Upper lobe of left lung (tissue), 4 donors: Measurements from ENCODE around the gene EFNA3.

Experiments used
- POLR2AphosphoS5 ChIP-seq, 2 donors: sonication (generic); formaldehyde crosslinking; IDR thresholded peaks; one replicate each; pipeline ENCODE4 v1.5.1; 2017; ENCODE audit warnings: antibody characterized with exemption in 2 of 2
- TF ChIP-seq, protein P1 (sequence below), 6 experiments: fragments of 450-650 bp in 4 of 6; fragments of 200-600 bp in 2 of 6; sonication (generic) in 2 of 6; IDR thresholded peaks; one replicate each; pipeline ENCODE4 v1.5.1; 2016 to 2019; ENCODE audit warnings: antibody characterized with exemption in 6 of 6

DNA sequence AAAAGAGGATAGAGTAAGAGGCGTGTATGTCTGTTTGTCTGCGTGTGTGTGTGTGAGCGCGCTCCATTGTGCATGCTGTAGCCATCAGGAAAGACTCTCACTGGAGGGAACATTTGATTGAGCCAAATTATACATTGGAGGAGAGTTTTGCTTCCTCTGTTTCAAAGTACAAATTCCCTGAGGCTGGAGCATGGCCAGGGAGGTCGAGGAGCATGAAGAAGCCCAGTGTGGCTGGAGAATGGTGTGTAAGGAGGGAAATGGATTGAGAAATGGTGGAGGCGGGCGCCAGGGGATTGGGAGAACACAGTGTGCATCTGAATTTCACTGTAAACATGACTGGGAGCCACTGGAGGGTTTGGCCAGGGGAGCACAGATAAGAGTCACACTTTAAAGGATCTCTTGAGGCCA lies 27.0 kb downstream of the EFNA3 start:
- peak; percentile 45 to 75 for TF ChIP-seq POLR2AphosphoS5 (IDR thresholded peaks at IDR 0.05)
- TF ChIP-seq, protein P1, sequence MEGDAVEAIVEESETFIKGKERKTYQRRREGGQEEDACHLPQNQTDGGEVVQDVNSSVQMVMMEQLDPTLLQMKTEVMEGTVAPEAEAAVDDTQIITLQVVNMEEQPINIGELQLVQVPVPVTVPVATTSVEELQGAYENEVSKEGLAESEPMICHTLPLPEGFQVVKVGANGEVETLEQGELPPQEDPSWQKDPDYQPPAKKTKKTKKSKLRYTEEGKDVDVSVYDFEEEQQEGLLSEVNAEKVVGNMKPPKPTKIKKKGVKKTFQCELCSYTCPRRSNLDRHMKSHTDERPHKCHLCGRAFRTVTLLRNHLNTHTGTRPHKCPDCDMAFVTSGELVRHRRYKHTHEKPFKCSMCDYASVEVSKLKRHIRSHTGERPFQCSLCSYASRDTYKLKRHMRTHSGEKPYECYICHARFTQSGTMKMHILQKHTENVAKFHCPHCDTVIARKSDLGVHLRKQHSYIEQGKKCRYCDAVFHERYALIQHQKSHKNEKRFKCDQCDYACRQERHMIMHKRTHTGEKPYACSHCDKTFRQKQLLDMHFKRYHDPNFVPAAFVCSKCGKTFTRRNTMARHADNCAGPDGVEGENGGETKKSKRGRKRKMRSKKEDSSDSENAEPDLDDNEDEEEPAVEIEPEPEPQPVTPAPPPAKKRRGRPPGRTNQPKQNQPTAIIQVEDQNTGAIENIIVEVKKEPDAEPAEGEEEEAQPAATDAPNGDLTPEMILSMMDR (IDR thresholded peaks at IDR 0.05): no peak
